ENCODE measurements around the gene GRIA3. TPM values are rescaled to one million over a fixed set of nuclear protein-coding genes. Genes with fewer than 3 reads are reported as not detected.

GRIA3 gene
- total RNA-seq, 1 experiment from 2014 or later, result 3.8 TPM

GRCh38 chrX:123260920-123261418, 76.9 kb downstream of the GRIA3 start (continued):
- TF ChIP-seq ZNF532 (CRISPR knock-in tag; IDR thresholded peaks at IDR 0.05; ENCODE audit: borderline replicate concordance), result no peak
- no peak for TF ChIP-seq NFYB (CRISPR knock-in tag; conservative IDR thresholded peaks at IDR 0.05; ENCODE audit: low read depth)
- no peak for TF ChIP-seq SOX15 (CRISPR knock-in tag; IDR thresholded peaks at IDR 0.05)
- no peak for TF ChIP-seq ZNF425 (CRISPR knock-in tag; conservative IDR thresholded peaks at IDR 0.05)

- Mint-ChIP-seq H3K4me1 (peaks cover 31% of the 10 kb centered on the region), H3K9me3 (no peaks in the 10 kb centered on the region), H3K27ac (peak overlapping the region; percentile 23; the same call in 1 of the 2 replicates), H3K27me3 (ENCODE audit: low read depth) (peaks cover 13% of the 10 kb centered on the region; the same call in 1 of the 2 replicates), H3K4me3 (peak overlapping the region; percentile 20; the same call in 1 of the 2 replicates), H3K36me3 (no peaks in the 10 kb centered on the region)
- CTCF ChIA-PET, result no interaction called here
- ATAC-seq (peak; percentile 66), DNase-seq (ENCODE audit: low spot score) (no peak)
- POLR2A ChIA-PET, result no interaction called here
- no peak for TF ChIP-seq FOXJ3 (CRISPR knock-in tag; IDR thresholded peaks at IDR 0.05; ENCODE audit: borderline replicate concordance)
- TF ChIP-seq KAT7 (CRISPR knock-in tag; IDR thresholded peaks at IDR 0.05; ENCODE audit: borderline replicate concordance), result no peak
- TF ChIP-seq FOXP1 (CRISPR knock-in tag; IDR thresholded peaks at IDR 0.05; ENCODE audit: borderline replicate concordance), result no peak
- no peak for TF ChIP-seq TEAD4 (CRISPR knock-in tag; IDR thresholded peaks at IDR 0.05)
- no peak for TF ChIP-seq ZNF425 (CRISPR knock-in tag; conservative IDR thresholded peaks at IDR 0.05)
- TF ChIP-seq SMAD4 (CRISPR knock-in tag; IDR thresholded peaks at IDR 0.05), result no peak
- TF ChIP-seq E2F5 (CRISPR knock-in tag; IDR thresholded peaks at IDR 0.05), result no peak
- no peak for TF ChIP-seq GRHL2 (CRISPR knock-in tag; IDR thresholded peaks at IDR 0.05; ENCODE audit: insufficient replicate concordance, severe bottlenecking)
- no peak for TF ChIP-seq JAZF1 (CRISPR knock-in tag; IDR thresholded peaks at IDR 0.05)
- no peak for TF ChIP-seq TCF7 (CRISPR knock-in tag; IDR thresholded peaks at IDR 0.05; ENCODE audit: low read depth)
- no peak for TF ChIP-seq ZBTB43 (CRISPR knock-in tag; IDR thresholded peaks at IDR 0.05)
- TF ChIP-seq ZNF281 (CRISPR knock-in tag; IDR thresholded peaks at IDR 0.05), result no peak
- TF ChIP-seq CREM (CRISPR knock-in tag; IDR thresholded peaks at IDR 0.05), result no peak
- no peak for TF ChIP-seq ZNF138 (CRISPR knock-in tag; conservative IDR thresholded peaks at IDR 0.05)
Measured at GRCh38 chrX:123263270-123263669, 79.2 kb downstream of the GRIA3 start.
